ENCODE measurements around the gene GALNT13.

GALNT13 gene

DNA sequence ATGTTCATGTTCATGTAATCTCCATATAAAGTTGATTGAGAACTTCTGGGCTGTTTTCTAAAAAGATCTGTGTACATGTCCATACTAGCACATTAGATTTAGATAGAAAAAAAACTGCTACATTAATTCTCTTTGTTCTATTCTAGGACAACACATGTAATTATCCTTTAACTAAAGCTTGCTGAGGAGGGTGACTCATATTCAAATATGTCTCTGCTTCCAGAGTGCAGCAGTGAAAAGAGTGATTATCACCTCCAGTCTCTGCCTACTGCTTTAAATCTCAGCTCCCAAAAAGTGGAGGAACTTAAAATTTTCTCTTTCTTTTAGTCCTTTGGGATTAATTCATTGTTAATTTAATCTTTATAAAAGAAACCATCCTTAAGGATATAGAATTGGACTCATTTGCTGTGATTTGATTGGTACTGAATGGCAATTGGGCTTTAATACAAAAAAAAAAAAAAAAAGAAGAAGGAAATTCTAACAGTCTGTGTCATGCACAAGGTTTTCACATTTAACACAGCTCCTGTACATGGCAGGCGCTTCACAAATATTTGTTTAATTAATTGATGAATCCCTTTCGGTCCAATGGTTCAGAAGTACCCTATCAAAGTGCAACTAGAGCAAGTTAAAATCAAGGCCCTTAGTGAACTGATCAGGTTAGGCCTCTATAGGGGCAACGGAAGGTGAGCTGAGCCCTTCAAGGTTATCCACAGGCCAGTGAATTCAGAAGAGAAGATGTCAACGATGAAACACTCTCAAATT lies 612.8 kb downstream of the GALNT13 start:
- DNase-seq (ENCODE audit: low read depth): no peak

DNA sequence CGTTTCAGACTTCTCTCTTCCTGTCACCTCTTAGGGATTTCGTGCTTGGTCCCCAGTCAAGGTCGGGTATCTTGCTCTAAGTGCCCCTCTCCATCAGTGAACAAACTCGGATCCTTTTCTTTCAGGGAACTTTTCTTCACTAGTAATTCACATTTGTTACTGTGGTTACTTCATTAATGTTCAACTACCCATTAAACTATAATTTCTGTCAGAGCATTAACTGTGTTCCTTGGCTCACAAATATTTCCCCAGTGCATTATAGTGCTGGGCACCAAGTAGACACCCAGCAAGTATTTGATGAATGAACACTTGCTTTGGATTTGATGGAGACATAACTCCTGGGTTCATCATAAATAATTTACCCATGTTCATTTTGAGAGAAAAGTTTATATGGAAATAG lies 617.1 kb downstream of the GALNT13 start:
- no peak for DNase-seq (ENCODE audit: low read depth)

DNA sequence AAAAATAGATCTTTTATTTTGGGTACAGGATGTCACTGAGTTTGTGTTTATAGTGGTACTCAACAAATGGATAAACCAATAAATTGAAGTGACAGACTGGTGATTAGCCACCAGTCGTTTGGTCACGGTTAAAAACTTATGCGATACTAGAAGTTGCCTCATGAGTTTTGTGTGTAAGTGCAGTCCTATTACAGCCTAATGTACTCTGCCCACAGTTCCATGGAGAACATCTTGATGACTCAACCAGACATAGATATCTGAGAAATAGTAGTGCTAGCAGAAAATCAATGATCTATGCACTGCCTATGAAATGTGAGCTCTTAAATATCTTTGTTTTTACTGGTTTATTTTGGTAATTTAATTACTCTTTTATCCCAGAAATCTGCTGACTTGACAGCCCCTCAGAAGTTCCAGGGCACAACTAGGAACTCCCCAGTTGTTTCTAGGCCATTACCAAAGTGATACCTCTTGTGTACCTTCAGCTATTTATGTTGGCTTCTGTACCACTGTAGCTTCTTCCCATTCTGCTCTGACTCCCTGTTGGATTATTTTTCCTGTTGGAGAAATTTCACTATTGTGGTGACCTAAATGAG lies 617.6 kb downstream of the GALNT13 start:
- no peak for DNase-seq (ENCODE audit: low read depth)

DNA sequence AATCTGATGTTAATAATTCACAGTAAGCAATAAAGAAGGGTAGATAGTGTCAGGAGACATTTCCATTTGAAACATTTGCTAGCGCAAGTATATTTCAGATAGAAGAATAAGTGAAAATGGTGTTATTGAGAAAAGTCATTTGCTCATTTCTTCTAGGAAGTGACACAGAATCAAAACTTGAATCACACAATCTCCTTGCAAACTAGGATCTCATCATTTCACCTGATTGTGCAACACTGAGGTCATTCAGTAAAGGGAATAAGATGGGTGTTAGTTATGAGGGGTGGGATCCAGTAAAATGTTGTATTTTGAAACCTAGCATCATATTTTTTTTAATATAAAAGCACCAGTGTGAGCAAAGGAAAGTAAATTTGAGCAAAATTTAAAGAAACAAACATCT lies 618.8 kb downstream of the GALNT13 start:
- no peak for DNase-seq (ENCODE audit: low read depth)

DNA sequence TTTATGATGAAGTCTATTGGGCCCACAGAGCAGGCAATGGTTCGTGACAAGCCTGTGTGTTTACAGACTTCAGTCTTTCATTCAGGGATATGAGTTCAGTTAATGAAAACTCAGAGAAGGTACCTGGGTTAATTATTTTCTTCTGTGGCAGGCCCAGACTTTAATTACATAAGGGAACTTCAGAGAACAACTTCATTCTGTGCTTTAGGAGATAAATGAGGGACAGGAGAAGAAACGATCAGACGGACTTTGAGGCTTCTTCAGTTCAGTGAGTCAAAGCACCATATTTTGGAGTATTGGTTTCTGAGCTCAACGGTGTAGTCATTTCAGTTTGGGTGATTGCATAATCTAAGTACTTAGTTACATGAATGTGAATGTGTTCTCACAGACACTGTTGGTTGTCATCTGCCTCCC lies 623.7 kb downstream of the GALNT13 start:
- DNase-seq (ENCODE audit: low read depth): no peak

DNA sequence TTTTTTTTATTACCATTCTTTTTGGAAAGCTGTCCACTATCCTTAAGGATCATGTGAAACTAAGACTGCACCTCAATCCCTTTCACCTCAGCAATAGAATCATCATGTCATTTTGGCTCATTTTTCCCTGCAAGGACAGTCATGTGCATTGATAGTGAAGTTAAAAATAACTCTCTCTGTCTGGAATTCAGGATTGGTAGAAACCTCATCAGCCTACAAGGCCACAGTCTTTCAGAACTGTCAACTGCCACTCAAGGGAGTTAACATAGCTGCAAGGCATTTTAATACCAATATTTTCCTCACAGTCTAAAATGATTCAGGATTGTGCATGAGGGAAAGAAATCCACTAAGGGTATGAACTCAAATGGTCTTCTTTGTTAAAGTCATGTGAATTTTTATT lies 625.3 kb downstream of the GALNT13 start:
- DNase-seq (ENCODE audit: low read depth): no peak
